C4-2B (cell line): ENCODE results near the gene NHERF1.

Experiments used
- H3K27ac ChIP-seq: fragments of 450-650 bp; 2 replicates; pipeline ENCODE4 v1.5.1; 2017
- ZFX ChIP-seq: fragments of 450-650 bp; IDR thresholded peaks from 2 replicates; pipeline ENCODE4 v1.6.1; 2017
- TF ChIP-seq, protein P1 (sequence below): fragments of 450-650 bp; conservative IDR thresholded peaks from 2 replicates; pipeline ENCODE4 v1.5.1; 2017; ENCODE audit warnings: mild to moderate bottlenecking

NHERF1 gene

DNA sequence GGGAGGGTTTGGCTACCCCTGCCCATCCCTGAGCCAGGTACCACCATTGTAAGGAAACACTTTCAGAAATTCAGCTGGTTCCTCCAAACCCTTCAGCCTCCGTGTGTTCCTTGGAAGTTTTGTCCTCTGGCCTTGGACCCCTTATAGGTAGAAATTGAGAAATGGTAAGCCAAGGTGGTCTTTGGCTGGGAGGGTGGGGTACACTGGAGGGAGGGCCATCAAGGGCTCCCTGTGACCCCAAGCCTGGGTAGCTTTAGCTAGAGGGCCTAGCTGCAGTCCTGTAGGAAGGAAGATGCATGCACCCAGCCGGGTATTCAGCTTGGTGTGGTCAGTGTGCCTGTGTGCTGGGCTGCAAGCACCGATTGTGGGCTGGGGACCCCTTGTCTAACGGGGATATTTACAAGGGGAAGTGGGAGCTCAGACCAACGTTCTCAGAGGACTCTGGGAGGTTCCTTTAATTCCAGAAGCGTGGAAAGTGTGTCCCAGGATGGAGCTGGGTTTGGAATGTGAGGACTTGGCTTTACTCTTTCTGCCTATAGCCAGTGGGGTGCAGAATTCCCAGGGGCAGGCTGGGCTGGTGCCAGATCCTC is 20.9 kb downstream of the NHERF1 start:
- TF ChIP-seq, protein P1, sequence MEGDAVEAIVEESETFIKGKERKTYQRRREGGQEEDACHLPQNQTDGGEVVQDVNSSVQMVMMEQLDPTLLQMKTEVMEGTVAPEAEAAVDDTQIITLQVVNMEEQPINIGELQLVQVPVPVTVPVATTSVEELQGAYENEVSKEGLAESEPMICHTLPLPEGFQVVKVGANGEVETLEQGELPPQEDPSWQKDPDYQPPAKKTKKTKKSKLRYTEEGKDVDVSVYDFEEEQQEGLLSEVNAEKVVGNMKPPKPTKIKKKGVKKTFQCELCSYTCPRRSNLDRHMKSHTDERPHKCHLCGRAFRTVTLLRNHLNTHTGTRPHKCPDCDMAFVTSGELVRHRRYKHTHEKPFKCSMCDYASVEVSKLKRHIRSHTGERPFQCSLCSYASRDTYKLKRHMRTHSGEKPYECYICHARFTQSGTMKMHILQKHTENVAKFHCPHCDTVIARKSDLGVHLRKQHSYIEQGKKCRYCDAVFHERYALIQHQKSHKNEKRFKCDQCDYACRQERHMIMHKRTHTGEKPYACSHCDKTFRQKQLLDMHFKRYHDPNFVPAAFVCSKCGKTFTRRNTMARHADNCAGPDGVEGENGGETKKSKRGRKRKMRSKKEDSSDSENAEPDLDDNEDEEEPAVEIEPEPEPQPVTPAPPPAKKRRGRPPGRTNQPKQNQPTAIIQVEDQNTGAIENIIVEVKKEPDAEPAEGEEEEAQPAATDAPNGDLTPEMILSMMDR, result no peak
- no peak for TF ChIP-seq ZFX
- peak overlapping the region; percentile 66 for H3K27ac ChIP-seq

DNA sequence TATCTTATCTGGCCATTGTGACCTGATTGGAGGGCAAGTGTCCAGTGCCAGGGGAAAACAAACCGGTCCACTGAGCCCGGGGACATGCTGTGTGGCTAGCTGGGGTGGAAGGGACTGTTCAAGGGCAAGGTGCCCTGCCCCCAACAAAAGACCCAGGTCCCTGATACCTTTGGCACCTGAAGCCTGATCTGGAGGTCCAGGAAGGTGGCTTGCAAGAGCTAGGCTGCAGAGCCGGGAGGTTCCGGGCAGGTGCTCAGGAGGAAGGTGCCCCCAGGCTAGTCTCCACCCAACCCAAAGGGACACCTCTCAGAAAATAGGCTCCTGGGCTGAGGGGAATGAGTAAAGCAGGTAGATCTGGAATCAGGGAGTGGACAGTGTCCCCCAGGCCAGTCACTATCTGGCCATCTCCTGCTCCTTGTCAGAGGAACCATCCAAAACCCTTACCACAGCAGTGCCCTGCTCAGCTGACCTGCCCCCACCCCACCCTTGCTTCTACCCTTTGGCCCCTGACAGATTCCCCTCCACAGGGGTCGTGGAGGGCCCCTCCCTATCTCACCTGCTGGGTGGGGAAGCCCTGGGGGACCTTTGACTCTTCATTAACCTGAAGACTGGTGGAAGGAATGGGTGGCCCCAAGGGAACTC is 21.5 kb downstream of the NHERF1 start:
- peak overlapping the region; percentile 66 for H3K27ac ChIP-seq
- no peak for TF ChIP-seq ZFX
- TF ChIP-seq, protein P1, result no peak

GRCh38 chr17:74770498-74771318 is 22.3 kb downstream of the NHERF1 start:
- TF ChIP-seq, protein P1, result peak; percentile 96
- TF ChIP-seq ZFX, result no peak
- H3K27ac ChIP-seq, result peak overlapping the region; percentile 66

DNA sequence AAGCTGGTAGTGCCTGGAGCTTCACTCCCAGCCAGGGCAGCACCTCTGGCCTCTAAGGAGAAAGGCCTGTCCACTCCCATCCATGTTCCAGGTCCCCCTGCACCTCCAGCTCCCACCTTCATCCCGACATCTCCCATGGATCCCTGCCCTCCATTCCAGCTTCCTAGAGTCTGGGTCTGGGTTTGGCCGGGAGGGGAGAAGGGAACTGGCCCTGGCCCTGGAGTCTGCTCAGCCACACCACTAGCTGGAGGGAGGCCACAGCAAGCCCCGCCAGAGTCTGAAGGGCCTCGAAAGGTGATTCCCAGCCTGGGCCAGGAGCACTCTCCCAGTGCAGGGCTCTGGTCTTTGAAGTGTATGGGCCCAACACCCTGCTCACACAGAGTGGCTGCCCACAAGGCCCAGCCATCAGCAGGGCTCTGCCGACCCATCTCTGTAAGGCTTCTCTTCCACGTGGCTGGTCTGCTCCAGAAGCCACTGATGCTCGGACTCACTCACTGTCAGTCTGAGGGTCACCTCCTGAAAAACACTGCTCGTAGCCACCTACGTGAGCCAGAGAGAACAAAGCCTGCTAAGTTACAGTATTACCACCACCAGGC is 23.0 kb downstream of the NHERF1 start:
- no peak for TF ChIP-seq ZFX
- TF ChIP-seq, protein P1, result no peak
- H3K27ac ChIP-seq, result peak overlapping the region; percentile 66

DNA sequence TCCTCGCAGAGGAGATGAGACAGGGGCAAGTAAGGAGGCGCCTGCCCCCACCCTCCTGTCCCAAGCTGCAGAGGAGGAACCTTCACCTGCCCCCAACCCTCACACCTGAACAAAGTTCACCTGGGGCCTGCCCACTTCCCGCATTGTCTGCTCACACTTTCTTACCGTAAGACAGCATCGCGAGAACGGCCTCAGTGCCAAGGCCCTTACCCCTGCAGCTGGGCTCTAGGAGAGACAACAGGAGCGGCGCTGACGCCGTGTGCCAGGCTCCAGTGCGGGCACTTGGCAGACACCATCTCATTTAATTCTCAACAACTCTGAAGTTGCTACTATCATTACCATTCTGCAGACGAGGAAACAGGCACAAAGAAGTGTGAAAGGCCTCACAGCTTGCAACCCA is 23.6 kb downstream of the NHERF1 start:
- H3K27ac ChIP-seq, result no peak overlapping the region
- no peak for TF ChIP-seq ZFX
- TF ChIP-seq, protein P1, result no peak

- no peak overlapping the region for H3K27ac ChIP-seq
- TF ChIP-seq, protein P1, result no peak
- no peak for TF ChIP-seq ZFX
These were observed 25.0 kb downstream of the NHERF1 start for GRCh38 chr17:74773414-74773813.
